T-helper 2 cell (primary cell): ENCODE measurements around the gene ADGRG6.
"Not testable (repeated sequence)": the region's sequence is repeated elsewhere in the genome, so short reads cannot be mapped to it uniquely, and the experiment has no call there.

Source experiments
- DNase-seq, 5 experiments: peaks; one replicate each; pipeline versions ENCODE4 v3.0.0 to v3.0.0-alpha.2; 2012 to 2022

Gene ADGRG6

GRCh38 chr6:142322504-142323198 lies 20.8 kb downstream of the ADGRG6 start:
- no peak for DNase-seq

- DNase-seq = no peak
Measured at GRCh38 chr6:142323377-142323776, 21.6 kb downstream of the ADGRG6 start.

GRCh38 chr6:142324111-142324510 lies 22.3 kb downstream of the ADGRG6 start:
- no peak for DNase-seq

GRCh38 chr6:142325111-142325510 lies 23.3 kb downstream of the ADGRG6 start:
- no peak for DNase-seq

- DNase-seq = no peak
Measured at GRCh38 chr6:142326540-142326939, 24.7 kb downstream of the ADGRG6 start.

GRCh38 chr6:142328070-142328469 lies 26.3 kb downstream of the ADGRG6 start:
- no peak for DNase-seq

GRCh38 chr6:142329486-142330113 lies 27.8 kb downstream of the ADGRG6 start:
- DNase-seq = no peak

- DNase-seq = no peak
Measured at GRCh38 chr6:142331075-142331551, 29.3 kb downstream of the ADGRG6 start.

GRCh38 chr6:142331601-142332000 lies 29.8 kb downstream of the ADGRG6 start:
- DNase-seq = no peak

GRCh38 chr6:142332393-142333098 lies 30.7 kb downstream of the ADGRG6 start:
- DNase-seq = no peak

GRCh38 chr6:142333431-142333830 lies 31.6 kb downstream of the ADGRG6 start:
- no peak for DNase-seq

GRCh38 chr6:142334294-142334693 lies 32.5 kb downstream of the ADGRG6 start:
- no peak for DNase-seq

- no peak for DNase-seq
Measured at GRCh38 chr6:142335415-142335814, 33.6 kb downstream of the ADGRG6 start.

- no peak for DNase-seq
Measured at GRCh38 chr6:142336183-142336582, 34.4 kb downstream of the ADGRG6 start.

- no peak for DNase-seq
Measured at GRCh38 chr6:142336787-142337186, 35.0 kb downstream of the ADGRG6 start.

GRCh38 chr6:142339113-142339512 lies 37.3 kb downstream of the ADGRG6 start:
- DNase-seq = no peak

GRCh38 chr6:142339968-142340658 lies 38.3 kb downstream of the ADGRG6 start:
- DNase-seq = no peak

- no peak for DNase-seq
Measured at GRCh38 chr6:142341855-142342330, 40.1 kb downstream of the ADGRG6 start.

GRCh38 chr6:142342986-142343385 lies 41.2 kb downstream of the ADGRG6 start:
- no peak for DNase-seq

GRCh38 chr6:142343938-142344337 lies 42.1 kb downstream of the ADGRG6 start:
- no peak for DNase-seq

GRCh38 chr6:142345261-142345660 lies 43.5 kb downstream of the ADGRG6 start:
- no peak for DNase-seq

- DNase-seq = not testable (repeated sequence)
Measured at GRCh38 chr6:142346166-142346565, 44.4 kb downstream of the ADGRG6 start.

GRCh38 chr6:142349215-142349823 lies 47.5 kb downstream of the ADGRG6 start:
- no peak for DNase-seq
